OCI-LY7 (cell line): Measurements from ENCODE around the gene EIF2AK3. TPM values are rescaled to one million over a fixed set of nuclear protein-coding genes. Genes with fewer than 3 reads are reported as not detected.

Source experiments
- BruUV-seq: library from RNA; stranded (reverse); fragments of 400-500 nt; replicated peaks from 2 replicates; lab custom pipeline; 2021; lab: Mats Ljungman, UMichigan
- CTCF ChIA-PET: fragments of 300-600 bp; sonication (Branson Sonifier 250); formaldehyde crosslinking; loops from one replicate; lab custom pipeline; 2022; ENCODE audit warnings: antibody characterized with exemption; ENCODE audit not compliant: unreplicated experiment; lab: Charles Lee
- POLR2A ChIA-PET: fragments of 300-600 bp; sonication (Branson Sonifier 250); formaldehyde crosslinking; loops from one replicate; lab custom pipeline; 2022; ENCODE audit warnings: antibody characterized with exemption; lab: Charles Lee
- DNase-seq: peaks from one replicate; pipeline ENCODE4 v3.0.0-alpha.2; 2015; ENCODE audit warnings: low spot score
- H2AFZ ChIP-seq: fragments of 200-600 bp; sonication (generic), shearing (Covaris generic); 2 replicates; pipeline ENCODE4 v1.6.1; 2014; ENCODE audit warnings: mild to moderate bottlenecking, antibody characterized with exemption, low read length, moderate library complexity
- H3K27ac ChIP-seq: fragments of 200-600 bp; sonication (generic); 2 replicates; pipeline ENCODE4 v1.5.1; 2014; ENCODE audit warnings: mixed run types, low read depth, mild to moderate bottlenecking, moderate library complexity, low read length, inconsistent platforms; ENCODE audit not compliant: poor library complexity, severe bottlenecking
- H3K36me3 ChIP-seq: fragments of 200-600 bp; sonication (generic); 2 replicates; pipeline ENCODE4 v1.6.1; 2014; ENCODE audit warnings: mild to moderate bottlenecking, antibody characterized with exemption, low read length, moderate library complexity, mixed read lengths; ENCODE audit not compliant: insufficient read depth
- H3K4me1 ChIP-seq: fragments of 200-600 bp; sonication (generic); 2 replicates; pipeline ENCODE4 v1.5.1; 2014; ENCODE audit warnings: mild to moderate bottlenecking, low read length; ENCODE audit not compliant: insufficient read depth, poor library complexity, severe bottlenecking
- H3K4me2 ChIP-seq: fragments of 200-600 bp; sonication (generic); 2 replicates; pipeline ENCODE4 v1.6.1; 2014; ENCODE audit warnings: mild to moderate bottlenecking, low read length
- H3K4me3 ChIP-seq: fragments of 200-600 bp; sonication (generic); 2 replicates; pipeline ENCODE4 v1.5.1; 2014; ENCODE audit warnings: mild to moderate bottlenecking, low read depth, low read length; ENCODE audit not compliant: poor library complexity, severe bottlenecking
- H3K79me2 ChIP-seq: fragments of 200-600 bp; sonication (generic); 2 replicates; pipeline ENCODE4 v1.6.1; 2016; ENCODE audit warnings: low read depth, mild to moderate bottlenecking, low read length, moderate library complexity, mixed read lengths; ENCODE audit not compliant: insufficient read depth
- H3K9me2 ChIP-seq: fragments of 200-600 bp; sonication (generic); 2 replicates; pipeline ENCODE4 v1.6.1; 2016; ENCODE audit warnings: mild to moderate bottlenecking, low read length, mixed read lengths; ENCODE audit not compliant: insufficient read depth
- H3K9me3 ChIP-seq: fragments of 200-600 bp; sonication (generic); 2 replicates; pipeline ENCODE4 v1.6.1; 2014; ENCODE audit warnings: mild to moderate bottlenecking, mixed run types, low read length, mixed read lengths
- H4K20me1 ChIP-seq: fragments of 200-600 bp; sonication (generic); 2 replicates; pipeline ENCODE4 v1.6.1; 2014; ENCODE audit warnings: mild to moderate bottlenecking, antibody characterized with exemption, low read length, moderate library complexity, mixed read lengths; ENCODE audit not compliant: insufficient read depth
- EZH2phosphoT487 ChIP-seq: fragments of 200-600 bp; sonication (generic); IDR thresholded peaks from 2 replicates; pipeline ENCODE4 v1.6.1; 2018; ENCODE audit warnings: low read depth, borderline replicate concordance, mild to moderate bottlenecking, mixed run types, antibody characterized with exemption, low read length, moderate library complexity, mixed read lengths
- intact Hi-C: fragments of 100-400 bp; cut with micrococcal nuclease; formaldehyde crosslinking; loops from one replicate; pipeline ENCODE4 v1.10.0; 2022; ENCODE audit not compliant: unreplicated experiment
- total RNA-seq, 2 experiments: library from RNA; depleted of rRNA in 1 of 2; stranded (reverse); fragments of >200 nt in 1 of 2; shearing (Covaris generic) in 1 of 2; gene quantifications; 2 replicates each; pipeline ENCODE4 v1.2.3, GENCODE V29; 2014 to 2022
- TF ChIP-seq, protein P1 (sequence below): fragments of 200-600 bp; sonication (generic); conservative IDR thresholded peaks from 2 replicates; pipeline ENCODE4 v1.5.1; 2014; ENCODE audit warnings: mild to moderate bottlenecking, antibody characterized with exemption, low read length, moderate library complexity, mixed read lengths

Gene EIF2AK3
- total RNA-seq, 2 experiments from 2014 or later = 49.4 to 64.5 TPM

DNA sequence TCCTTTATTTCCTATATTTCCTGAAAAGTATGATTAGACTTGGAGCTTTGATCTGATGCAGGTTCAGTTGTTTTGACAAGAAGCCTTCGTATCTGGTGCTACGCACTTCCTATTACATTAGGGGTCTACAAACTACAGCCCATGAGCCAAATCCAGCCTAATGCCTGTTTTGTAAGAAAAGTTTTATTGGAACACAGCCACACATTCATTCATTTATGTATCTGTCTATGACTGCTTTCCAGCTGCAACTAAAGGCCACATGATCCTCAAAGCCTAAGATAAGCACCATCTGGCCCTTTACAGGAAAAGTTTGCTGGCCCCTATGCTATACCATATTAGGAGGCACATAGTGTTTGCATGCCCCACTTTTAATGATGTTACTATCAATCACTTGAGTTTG lies 26.0 kb downstream of the EIF2AK3 start:
- peaks cover 97% of the 10 kb centered on the region for H3K4me1 ChIP-seq
- BruUV-seq = no TSS peak
- TF ChIP-seq EZH2phosphoT487 = no peak
- TF ChIP-seq, protein P1, sequence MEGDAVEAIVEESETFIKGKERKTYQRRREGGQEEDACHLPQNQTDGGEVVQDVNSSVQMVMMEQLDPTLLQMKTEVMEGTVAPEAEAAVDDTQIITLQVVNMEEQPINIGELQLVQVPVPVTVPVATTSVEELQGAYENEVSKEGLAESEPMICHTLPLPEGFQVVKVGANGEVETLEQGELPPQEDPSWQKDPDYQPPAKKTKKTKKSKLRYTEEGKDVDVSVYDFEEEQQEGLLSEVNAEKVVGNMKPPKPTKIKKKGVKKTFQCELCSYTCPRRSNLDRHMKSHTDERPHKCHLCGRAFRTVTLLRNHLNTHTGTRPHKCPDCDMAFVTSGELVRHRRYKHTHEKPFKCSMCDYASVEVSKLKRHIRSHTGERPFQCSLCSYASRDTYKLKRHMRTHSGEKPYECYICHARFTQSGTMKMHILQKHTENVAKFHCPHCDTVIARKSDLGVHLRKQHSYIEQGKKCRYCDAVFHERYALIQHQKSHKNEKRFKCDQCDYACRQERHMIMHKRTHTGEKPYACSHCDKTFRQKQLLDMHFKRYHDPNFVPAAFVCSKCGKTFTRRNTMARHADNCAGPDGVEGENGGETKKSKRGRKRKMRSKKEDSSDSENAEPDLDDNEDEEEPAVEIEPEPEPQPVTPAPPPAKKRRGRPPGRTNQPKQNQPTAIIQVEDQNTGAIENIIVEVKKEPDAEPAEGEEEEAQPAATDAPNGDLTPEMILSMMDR = no peak
- no peak overlapping the region for H2AFZ ChIP-seq
- peak overlapping the region; percentile 72 for H3K4me2 ChIP-seq
- intact Hi-C loops = no loop called here
- peaks cover 99% of the 10 kb centered on the region for H3K79me2 ChIP-seq
- no peaks in the 10 kb centered on the region for H3K9me2 ChIP-seq
- H4K20me1 ChIP-seq = no peaks in the 10 kb centered on the region
- H3K27ac ChIP-seq = peak overlapping the region; percentile 99
- DNase-seq = no peak
- peaks cover 55% of the 10 kb centered on the region for H3K36me3 ChIP-seq
- ChIA-PET POLR2A (interaction anchor here (1.7 kb wide), 1 partner anchor 21 kb away, joined by 6 read pairs; no protein-coding TSS in a partner anchor), CTCF (no interaction called here)
- peaks cover 18% of the 10 kb centered on the region; the same call in 1 of the 2 replicates for H3K9me3 ChIP-seq
- peak overlapping the region; percentile 55 for H3K4me3 ChIP-seq

GRCh38 chr2:88600038-88600465 lies 27.2 kb downstream of the EIF2AK3 start:
- peak overlapping the region; percentile 72 for H3K4me2 ChIP-seq
- peak; percentile 87 for DNase-seq

More at GRCh38 chr2:88600038-88600465, 27.2 kb downstream of the EIF2AK3 start:
- Histone ChIP-seq H3K9me3 (peaks cover 28% of the 10 kb centered on the region; the same call in 1 of the 2 replicates), H3K4me1 (peaks cover 93% of the 10 kb centered on the region), H2AFZ (no peak overlapping the region), H3K36me3 (peaks cover 67% of the 10 kb centered on the region), H3K9me2 (no peaks in the 10 kb centered on the region), H3K79me2 (peaks cover 99% of the 10 kb centered on the region), H4K20me1 (no peaks in the 10 kb centered on the region), H3K4me3 (peak overlapping the region; percentile 55), H3K27ac (peak overlapping the region; percentile 99)
- CTCF ChIA-PET = no interaction called here
- no peak for TF ChIP-seq EZH2phosphoT487
- TF ChIP-seq, protein P1 = no peak
- intact Hi-C loops = no loop called here
- POLR2A ChIA-PET = interaction anchor here (0.6 to 1.7 kb wide), 5 partner anchors 8 to 260 kb away, joined by 3 to 6 read pairs (median 3); no protein-coding TSS in a partner anchor
- no TSS peak for BruUV-seq
